Activated naive CD4-positive, alpha-beta T cell treated with anti-CD3 and anti-CD28 coated beads, Interleukin-2, amount 10 ng/mL, durations not matched to agents 7 days and 5 days (primary cell): ENCODE measurements around the gene RTF2.

Experiments
- CTCF ChIA-PET: fragments of 350-600 bp; sonication (Branson Sonifier 250); formaldehyde crosslinking; loops from one replicate; lab custom pipeline; 2021; ENCODE audit warnings: antibody characterized with exemption; lab: Charles Lee
- DNase-seq: peaks from one replicate; pipeline ENCODE4 v3.0.0-alpha.2; 2020
- H3K27ac Mint-ChIP-seq: one replicate; pipeline ENCODE4 v1.8.0; 2021; ENCODE audit warnings: mild to moderate bottlenecking, moderate library complexity, mixed read lengths
- H3K27me3 Mint-ChIP-seq: one replicate; pipeline ENCODE4 v1.8.0; 2021; ENCODE audit warnings: mild to moderate bottlenecking, mixed read lengths
- H3K36me3 Mint-ChIP-seq: one replicate; pipeline ENCODE4 v1.8.0; 2021; ENCODE audit warnings: mixed read lengths
- H3K4me1 Mint-ChIP-seq: one replicate; pipeline ENCODE4 v1.8.0; 2021; ENCODE audit warnings: mixed read lengths
- H3K4me3 Mint-ChIP-seq: one replicate; pipeline ENCODE4 v1.8.0; 2021; ENCODE audit warnings: mild to moderate bottlenecking, moderate library complexity, mixed read lengths
- H3K9me3 Mint-ChIP-seq: one replicate; pipeline ENCODE4 v1.8.0; 2021; ENCODE audit warnings: mixed read lengths

Gene RTF2

DNA sequence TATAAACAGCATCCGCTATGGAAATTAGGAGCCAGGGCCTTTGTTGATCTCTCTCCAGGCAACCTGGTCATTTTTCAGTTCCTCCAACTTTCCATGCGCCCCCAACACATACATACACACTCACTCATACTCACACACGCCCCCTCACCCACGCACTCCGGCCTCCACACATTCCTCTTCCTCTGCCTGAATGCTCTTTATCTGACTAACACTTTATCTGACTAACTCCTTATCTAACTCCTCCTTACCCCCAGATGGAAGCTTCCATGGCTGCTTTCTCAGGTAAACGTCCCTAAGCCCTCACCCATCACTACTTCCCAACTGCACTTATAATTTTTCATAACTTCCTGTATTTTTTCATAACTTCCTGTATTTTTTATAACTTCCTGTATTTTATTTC, 38.9 kb upstream of the RTF2 start:
- CTCF ChIA-PET = no interaction called here
- peak overlapping the region; percentile 78 for H3K27ac Mint-ChIP-seq
- peaks cover 20% of the 10 kb centered on the region for H3K36me3 Mint-ChIP-seq
- no peaks in the 10 kb centered on the region for H3K27me3 Mint-ChIP-seq
- peaks cover 43% of the 10 kb centered on the region for H3K4me1 Mint-ChIP-seq
- peak overlapping the region; percentile 52 for H3K4me3 Mint-ChIP-seq
- no peak for DNase-seq
- no peaks in the 10 kb centered on the region for H3K9me3 Mint-ChIP-seq

DNA sequence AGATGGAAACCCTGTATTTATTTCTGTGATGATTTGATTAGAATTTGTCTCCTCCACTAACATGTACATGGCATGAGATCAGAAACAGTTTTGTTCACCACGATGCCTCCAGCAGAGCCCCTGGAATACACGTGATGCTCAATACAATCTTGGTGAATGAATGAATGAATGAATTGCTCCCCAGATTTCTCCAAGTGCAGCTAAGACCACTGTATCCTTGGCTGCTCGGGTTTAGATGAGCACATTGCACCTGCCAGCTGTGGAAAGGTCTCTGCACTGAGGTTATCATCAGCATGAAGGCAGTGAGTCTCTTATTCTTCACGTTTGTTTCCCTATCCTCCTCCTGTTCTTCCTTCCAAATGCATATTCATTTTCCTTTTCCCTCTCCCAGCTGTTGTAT, 38.5 kb upstream of the RTF2 start:
- H3K4me3 Mint-ChIP-seq = peak overlapping the region; percentile 52
- peaks cover 20% of the 10 kb centered on the region for H3K36me3 Mint-ChIP-seq
- H3K4me1 Mint-ChIP-seq = peaks cover 43% of the 10 kb centered on the region
- CTCF ChIA-PET = no interaction called here
- no peaks in the 10 kb centered on the region for H3K9me3 Mint-ChIP-seq
- no peaks in the 10 kb centered on the region for H3K27me3 Mint-ChIP-seq
- peak overlapping the region; percentile 78 for H3K27ac Mint-ChIP-seq
- DNase-seq = no peak

DNA sequence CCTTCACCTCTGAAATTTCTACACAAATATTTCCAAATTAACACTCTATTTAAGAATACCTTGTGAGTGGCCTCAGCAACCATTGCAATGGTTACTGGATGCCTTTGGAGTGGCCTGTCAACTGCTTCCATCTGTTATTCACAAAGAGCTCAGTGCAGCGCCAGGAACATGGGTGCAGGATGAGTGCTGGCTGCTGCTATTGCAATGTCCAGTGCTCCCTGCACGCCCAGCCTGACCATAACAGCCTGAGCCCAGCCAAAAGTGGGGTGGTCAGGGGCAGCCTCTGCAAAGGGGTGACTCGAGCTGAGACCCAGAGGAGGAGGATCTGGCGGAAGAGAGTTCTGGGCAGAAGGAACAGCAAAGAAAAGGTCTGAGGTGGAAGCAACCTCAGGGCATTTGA, 38.0 kb upstream of the RTF2 start:
- H3K27me3 Mint-ChIP-seq = no peaks in the 10 kb centered on the region
- CTCF ChIA-PET = no interaction called here
- peaks cover 43% of the 10 kb centered on the region for H3K4me1 Mint-ChIP-seq
- DNase-seq = no peak
- peaks cover 20% of the 10 kb centered on the region for H3K36me3 Mint-ChIP-seq
- no peak overlapping the region for H3K4me3 Mint-ChIP-seq
- no peaks in the 10 kb centered on the region for H3K9me3 Mint-ChIP-seq
- H3K27ac Mint-ChIP-seq = no peak overlapping the region

DNA sequence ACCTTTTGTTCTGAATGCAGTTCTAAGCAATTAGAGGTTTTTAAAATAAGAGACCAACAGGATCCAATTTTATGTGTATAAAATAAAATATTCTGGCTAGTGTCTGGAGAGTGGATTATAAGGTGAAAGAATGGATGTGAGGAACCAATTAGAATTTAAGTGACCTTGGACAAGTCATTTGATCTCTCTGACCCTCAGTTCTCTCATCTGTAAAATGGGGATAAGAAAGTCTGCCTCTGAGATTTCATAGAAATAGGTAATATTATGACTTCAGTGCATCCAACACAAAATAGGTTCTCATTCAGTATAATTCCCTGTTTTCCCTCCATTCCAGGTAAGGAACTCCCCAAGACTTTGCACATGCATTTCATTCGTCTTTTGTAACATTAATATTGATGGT, 37.5 kb upstream of the RTF2 start:
- CTCF ChIA-PET = no interaction called here
- Mint-ChIP-seq H3K27me3 (no peaks in the 10 kb centered on the region), H3K9me3 (no peaks in the 10 kb centered on the region), H3K36me3 (peaks cover 20% of the 10 kb centered on the region), H3K4me1 (peaks cover 43% of the 10 kb centered on the region), H3K27ac (no peak overlapping the region), H3K4me3 (no peak overlapping the region)
- no peak for DNase-seq

DNA sequence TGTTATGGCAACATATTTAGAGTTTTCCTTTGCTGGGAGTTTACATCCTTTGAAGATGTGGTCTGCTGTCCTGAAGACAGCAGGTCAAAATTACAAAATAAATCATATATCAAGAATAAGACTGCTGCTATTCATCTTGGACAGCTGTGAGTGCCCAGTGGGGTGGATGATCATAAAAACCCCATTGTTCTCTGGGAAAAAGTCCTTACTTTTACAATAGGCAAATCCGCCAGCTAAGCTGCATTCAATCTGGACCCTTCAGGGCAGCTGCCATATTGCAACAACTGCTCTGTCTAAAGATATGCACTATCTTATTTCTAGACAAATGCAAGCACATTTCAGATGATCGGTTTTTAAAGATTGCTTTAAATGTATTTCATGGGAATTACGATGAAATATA, 37.0 kb upstream of the RTF2 start:
- no peak for DNase-seq
- peaks cover 43% of the 10 kb centered on the region for H3K4me1 Mint-ChIP-seq

DNA sequence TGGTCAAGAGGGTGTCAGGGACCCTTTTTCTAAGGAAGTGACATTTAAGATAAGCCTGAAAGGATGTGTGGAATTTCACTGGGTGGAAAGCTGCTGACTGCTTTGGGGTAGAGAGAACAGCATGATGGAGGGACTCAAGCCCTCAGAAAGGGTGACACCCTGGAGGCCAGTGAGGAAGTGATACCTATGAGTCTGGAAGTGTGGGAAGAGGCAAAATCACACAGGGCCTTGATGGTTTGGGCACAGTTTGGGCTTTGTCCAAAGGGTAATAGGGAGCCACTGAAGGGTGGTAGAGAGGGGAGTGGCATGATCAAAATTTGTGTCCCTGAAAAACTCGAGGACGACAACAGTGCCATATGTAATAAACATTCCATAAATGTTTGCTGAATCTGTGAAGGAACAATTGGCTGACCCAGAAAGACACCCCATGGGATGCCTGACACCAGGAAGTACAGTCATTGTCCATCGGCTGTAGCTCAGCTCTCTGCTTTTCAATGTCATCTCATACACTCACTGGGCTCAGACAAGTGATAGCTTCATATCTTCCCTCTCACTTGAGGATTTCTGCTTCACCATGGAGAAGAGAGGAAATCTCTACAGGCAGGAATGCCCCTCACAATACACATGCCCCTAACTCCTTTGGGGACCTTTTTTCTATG, 35.1 kb upstream of the RTF2 start:
- Mint-ChIP-seq H3K36me3 (peaks cover 27% of the 10 kb centered on the region), H3K9me3 (no peaks in the 10 kb centered on the region), H3K27me3 (no peaks in the 10 kb centered on the region), H3K4me3 (no peak overlapping the region), H3K27ac (no peak overlapping the region), H3K4me1 (peaks cover 42% of the 10 kb centered on the region)
- CTCF ChIA-PET = interaction anchor here (0.9 kb wide), 1 partner anchor 10 kb away, joined by 3 read pairs; no protein-coding TSS in a partner anchor
- no peak for DNase-seq

More for the DNA sequence above, 37.0 kb upstream of the RTF2 start:
- CTCF ChIA-PET = no interaction called here
- Mint-ChIP-seq H3K9me3 (no peaks in the 10 kb centered on the region), H3K36me3 (peaks cover 20% of the 10 kb centered on the region), H3K27ac (no peak overlapping the region), H3K4me3 (no peak overlapping the region), H3K27me3 (no peaks in the 10 kb centered on the region)

DNA sequence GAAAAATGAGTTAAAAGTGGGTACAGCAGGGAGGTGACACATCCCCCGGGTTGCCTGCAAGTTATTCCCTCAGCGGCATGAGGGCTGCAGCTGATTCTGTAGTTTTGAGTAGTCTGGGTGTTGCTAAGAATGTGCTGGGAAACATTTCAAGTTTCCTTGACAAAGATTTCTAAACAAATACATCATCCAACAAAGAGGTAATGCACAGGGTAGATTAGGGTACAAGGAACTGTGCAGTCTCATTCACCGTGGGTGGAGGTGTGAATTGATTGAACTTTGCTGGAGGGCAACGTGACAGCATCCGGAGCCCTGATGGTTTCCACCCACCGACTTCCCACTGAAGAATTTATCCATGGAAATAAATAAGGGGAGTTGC, 34.6 kb upstream of the RTF2 start:
- H3K9me3 Mint-ChIP-seq = no peaks in the 10 kb centered on the region
- H3K27me3 Mint-ChIP-seq = no peaks in the 10 kb centered on the region
- H3K36me3 Mint-ChIP-seq = peaks cover 28% of the 10 kb centered on the region
- CTCF ChIA-PET = interaction anchor here (0.9 kb wide), 1 partner anchor 10 kb away, joined by 3 read pairs; no protein-coding TSS in a partner anchor
- H3K4me1 Mint-ChIP-seq = peaks cover 40% of the 10 kb centered on the region
- no peak overlapping the region for H3K27ac Mint-ChIP-seq
- DNase-seq = no peak
- no peak overlapping the region for H3K4me3 Mint-ChIP-seq

DNA sequence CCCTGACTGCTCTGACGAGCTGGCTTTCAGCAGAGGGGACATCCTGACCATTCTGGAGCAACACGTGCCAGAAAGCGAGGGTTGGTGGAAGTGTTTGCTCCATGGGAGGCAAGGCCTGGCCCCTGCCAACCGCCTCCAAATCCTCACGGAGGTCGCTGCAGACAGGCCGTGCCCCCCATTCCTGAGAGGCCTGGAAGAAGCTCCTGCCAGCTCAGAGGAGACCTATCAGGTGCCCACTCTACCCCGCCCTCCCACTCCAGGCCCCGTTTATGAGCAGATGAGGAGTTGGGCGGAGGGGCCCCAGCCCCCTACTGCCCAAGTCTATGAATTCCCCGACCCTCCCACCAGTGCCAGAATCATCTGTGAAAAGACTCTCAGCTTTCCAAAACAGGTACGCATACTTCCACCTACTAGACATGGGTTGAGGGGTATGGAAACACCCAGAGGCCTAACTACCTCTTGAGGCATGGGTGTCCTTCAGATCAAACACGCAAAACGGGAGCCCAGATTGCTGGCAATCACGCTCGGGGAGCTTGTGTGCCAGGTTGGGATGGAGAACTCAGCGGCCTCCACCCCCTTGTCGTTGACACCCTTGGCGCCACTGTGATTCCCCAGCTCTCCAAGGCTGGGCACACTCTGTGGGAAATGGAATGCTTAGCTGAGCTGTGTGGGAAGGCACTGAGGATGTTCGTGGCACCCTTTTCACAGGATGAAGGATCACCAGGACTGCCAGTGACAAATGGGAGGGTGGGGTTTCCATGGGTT, 31.0 kb upstream of the RTF2 start:
- H3K27ac Mint-ChIP-seq = no peak overlapping the region
- no peak overlapping the region for H3K4me3 Mint-ChIP-seq
- H3K9me3 Mint-ChIP-seq = no peaks in the 10 kb centered on the region
- H3K27me3 Mint-ChIP-seq = no peaks in the 10 kb centered on the region
- peaks cover 13% of the 10 kb centered on the region for H3K36me3 Mint-ChIP-seq
- peaks cover 46% of the 10 kb centered on the region for H3K4me1 Mint-ChIP-seq
- CTCF ChIA-PET = no interaction called here
- DNase-seq = no peak

DNA sequence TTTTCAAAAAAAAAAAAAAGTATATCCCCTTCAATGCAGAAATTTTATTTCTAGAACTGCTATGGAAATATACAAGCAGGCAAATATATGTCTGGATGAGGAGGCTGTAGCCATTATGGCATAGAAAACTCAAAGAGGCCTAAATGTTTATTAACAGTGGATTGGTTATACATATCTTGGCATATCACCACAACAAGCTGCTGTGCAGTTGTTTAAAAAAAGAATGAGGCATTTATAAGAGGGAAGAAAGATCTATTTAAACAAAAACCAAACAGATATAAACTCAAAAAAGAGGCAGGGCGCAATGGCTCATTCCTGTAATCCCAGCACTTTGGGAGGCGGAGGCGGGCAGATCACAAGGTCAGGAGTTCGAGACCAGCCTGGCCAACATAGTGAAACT, 30.1 kb upstream of the RTF2 start:
- Mint-ChIP-seq H3K27ac (peak overlapping the region; percentile 52), H3K4me1 (peaks cover 49% of the 10 kb centered on the region), H3K27me3 (no peaks in the 10 kb centered on the region), H3K4me3 (no peak overlapping the region), H3K9me3 (no peaks in the 10 kb centered on the region), H3K36me3 (peaks cover 14% of the 10 kb centered on the region)
- CTCF ChIA-PET = no interaction called here
- no peak for DNase-seq

DNA sequence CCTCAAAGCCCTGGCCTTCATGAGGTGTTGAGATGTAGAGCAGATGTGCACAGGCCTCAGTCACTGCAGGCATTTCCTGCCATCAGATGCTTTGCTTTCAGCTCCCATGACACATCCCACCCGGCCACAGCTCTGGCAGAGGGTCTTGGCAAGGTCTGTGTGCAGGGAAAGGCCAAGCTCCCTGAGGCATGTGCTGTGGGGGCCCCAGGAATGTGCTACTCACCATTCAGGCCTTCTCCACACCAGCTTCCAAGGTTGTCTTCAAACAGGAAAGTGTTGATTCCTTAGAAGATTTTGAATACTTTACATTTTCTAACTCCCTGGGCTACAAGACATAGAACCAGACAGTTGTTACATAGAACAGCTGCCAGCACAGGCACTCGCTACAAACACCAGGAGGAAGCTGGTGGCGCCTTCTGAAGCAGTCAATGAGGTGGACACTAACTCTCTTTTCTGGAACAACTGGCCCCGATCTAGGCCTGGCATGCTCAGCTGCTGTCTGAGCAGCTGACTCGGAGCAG, 28.6 kb upstream of the RTF2 start:
- H3K4me3 Mint-ChIP-seq = peak overlapping the region; percentile 47
- H3K27ac Mint-ChIP-seq = peak overlapping the region; percentile 86
- H3K4me1 Mint-ChIP-seq = peaks cover 53% of the 10 kb centered on the region
- DNase-seq = peak; percentile 24
- H3K9me3 Mint-ChIP-seq = no peaks in the 10 kb centered on the region
- H3K36me3 Mint-ChIP-seq = peaks cover 14% of the 10 kb centered on the region
- CTCF ChIA-PET = interaction anchor here (0.7 to 1.2 kb wide), 3 partner anchors 16 to 28 kb away, joined by 3 read pairs; partner anchors contain the start of gene CASS4
- H3K27me3 Mint-ChIP-seq = no peaks in the 10 kb centered on the region

DNA sequence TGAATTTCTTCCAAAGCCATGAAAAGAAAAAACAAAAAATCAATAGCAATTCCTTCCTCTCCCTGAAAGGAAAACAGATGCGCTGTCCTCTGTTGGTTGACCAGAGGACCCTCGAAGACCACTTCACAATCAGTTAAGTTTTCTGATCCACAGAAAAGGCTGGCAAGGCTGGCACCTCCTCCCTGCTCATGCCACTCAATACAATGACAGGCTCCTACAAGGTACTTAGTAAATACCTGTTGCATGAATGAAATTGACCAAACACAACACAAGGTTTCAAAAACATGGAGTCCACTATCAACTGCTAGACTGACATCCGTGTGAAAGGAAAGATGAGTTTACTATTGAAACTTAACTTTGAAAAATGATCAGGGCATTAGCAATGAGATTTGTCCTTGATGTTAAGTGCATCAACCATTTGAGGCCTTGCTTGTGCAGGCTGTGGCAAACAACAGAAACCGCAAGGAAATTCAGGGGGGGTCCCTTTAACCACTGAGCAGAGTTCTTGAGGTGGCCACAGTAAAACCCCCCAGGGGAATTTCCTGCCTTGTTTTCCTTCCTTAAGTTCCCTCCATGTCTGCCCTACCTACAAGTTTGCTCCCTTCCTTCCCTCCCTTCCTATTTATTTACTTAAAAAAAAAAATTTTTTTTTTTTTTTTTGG, 27.9 kb upstream of the RTF2 start:
- Mint-ChIP-seq H3K9me3 (no peaks in the 10 kb centered on the region), H3K27ac (peak overlapping the region; percentile 86), H3K4me3 (peak overlapping the region; percentile 47), H3K27me3 (no peaks in the 10 kb centered on the region), H3K4me1 (peaks cover 53% of the 10 kb centered on the region), H3K36me3 (peaks cover 14% of the 10 kb centered on the region)
- CTCF ChIA-PET = interaction anchor here (0.7 to 1.2 kb wide), 3 partner anchors 17 to 29 kb away, joined by 3 read pairs; partner anchors contain the start of gene CASS4
- peak; percentile 71 for DNase-seq

DNA sequence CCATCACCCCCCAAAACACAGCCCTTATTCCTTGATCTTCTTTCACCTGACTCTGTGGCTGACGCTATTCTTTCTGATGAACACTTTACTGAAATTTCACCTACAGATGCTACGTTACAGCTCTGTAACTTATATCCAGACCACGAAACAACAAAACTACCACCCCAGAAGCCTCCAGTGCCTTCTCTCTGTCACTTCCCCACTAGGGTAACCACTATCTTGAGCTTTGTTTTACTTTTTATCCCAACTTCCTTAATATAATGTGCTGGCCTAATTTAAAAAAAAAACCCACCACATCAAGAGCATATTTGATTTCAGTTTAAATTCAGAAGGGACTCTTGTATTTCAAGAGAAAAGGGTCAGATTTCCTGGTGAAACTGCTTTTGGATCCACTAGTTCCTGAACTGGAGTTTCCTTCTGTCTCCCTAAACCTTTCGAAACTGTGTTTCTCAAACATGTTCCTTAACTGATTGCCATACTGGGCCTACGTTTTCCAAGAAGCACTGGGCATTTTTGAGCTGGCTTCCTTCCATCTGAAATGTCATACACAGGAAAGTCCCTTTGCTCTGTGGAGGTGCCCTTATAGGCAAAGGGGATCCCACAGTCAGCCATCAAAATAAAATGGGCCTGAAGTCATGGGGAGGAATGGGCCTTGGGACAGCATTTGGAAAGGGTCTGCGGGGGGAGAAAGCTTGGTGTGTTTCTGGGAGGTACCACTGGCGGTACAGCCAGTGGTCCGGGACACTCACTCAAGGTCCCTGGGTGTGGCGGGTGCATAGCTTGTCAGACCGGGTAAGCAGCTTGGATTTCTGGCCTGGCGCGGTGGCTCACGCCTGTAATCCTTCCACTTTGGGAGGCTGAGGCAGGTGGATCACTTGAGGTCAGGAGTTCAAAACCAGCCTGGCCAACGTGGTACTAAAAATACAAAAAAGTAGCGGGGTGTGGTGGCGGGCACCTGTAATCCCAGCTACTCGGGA, 25.8 kb upstream of the RTF2 start:
- no peak overlapping the region for H3K4me3 Mint-ChIP-seq

More for the DNA sequence above, 25.8 kb upstream of the RTF2 start:
- Mint-ChIP-seq H3K27me3 (no peaks in the 10 kb centered on the region), H3K4me1 (peaks cover 53% of the 10 kb centered on the region), H3K36me3 (peaks cover 10% of the 10 kb centered on the region), H3K27ac (peak overlapping the region; percentile 22), H3K9me3 (no peaks in the 10 kb centered on the region)
- no peak for DNase-seq
- CTCF ChIA-PET = interaction anchor here (0.9 kb wide), 1 partner anchor 13 kb away, joined by 3 read pairs; no protein-coding TSS in a partner anchor
